ACHN (cell line): Measurements from ENCODE around the gene RALB.

Source experiments
- DNase-seq: peaks from one replicate; pipeline ENCODE4 v3.0.0-alpha.2; 2015
- in situ Hi-C: cut with HindIII; loops from 2 replicates; pipeline ENCODE4 v1.10.0; 2017; ENCODE audit warnings: low sequenced_read_pairs, low pct_ligation_motif_present, low pct_unique_long_range_greater_than_20kb

RALB gene

GRCh38 chr2:120238728-120239487, 13.7 kb upstream of the RALB start:
- in situ Hi-C loops = no loop called here
- DNase-seq = peak; percentile 95

GRCh38 chr2:120239488-120240287, 13.0 kb upstream of the RALB start:
- in situ Hi-C loops = no loop called here
- peak; percentile 86 for DNase-seq

DNA sequence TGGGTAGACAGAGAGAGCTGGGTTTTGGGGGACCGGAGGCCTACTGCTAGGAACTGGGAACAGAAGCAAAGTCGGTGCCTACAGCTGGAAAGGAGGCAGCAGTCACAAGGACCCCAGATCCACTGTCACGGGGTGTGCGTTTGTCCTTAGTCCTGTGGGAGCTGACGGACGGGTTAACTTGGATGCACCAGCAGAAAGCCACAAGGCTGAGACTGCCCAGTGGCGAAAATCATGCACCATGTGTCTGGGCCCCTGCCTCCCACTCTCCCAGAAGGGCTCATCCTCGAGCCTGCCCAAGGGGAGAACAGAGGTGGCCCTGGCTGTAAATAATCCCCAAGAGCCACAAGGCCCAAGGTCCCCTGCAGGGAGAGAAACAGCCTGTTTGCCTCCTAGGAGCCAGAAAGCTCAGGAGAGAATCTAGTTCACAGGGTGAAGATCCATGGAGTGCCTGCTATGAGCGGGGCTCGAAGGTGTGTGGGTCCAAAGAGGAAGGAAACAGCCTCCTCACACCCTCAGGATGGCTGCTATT, 11.7 kb upstream of the RALB start:
- in situ Hi-C loops = no loop called here
- no peak for DNase-seq

DNA sequence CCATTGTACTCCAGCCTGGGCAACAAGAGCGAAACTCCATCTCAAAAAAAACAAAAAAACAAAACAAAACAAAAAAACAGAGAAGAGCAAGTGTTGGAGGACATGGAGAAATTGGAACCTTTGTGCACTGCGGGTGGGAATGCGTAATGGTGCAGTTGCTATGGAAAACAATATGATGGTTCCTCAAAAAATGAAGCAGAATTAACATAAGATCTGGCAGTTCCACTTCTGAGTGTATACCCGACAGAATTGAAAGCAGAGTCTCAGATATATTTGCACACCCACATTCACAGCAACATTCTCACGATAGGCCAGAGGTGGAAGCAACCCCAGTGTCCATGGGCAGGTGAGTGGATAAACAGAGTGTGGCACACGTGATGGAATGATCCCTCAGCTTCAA, 11.0 kb upstream of the RALB start:
- in situ Hi-C loops = no loop called here
- no peak for DNase-seq

DNA sequence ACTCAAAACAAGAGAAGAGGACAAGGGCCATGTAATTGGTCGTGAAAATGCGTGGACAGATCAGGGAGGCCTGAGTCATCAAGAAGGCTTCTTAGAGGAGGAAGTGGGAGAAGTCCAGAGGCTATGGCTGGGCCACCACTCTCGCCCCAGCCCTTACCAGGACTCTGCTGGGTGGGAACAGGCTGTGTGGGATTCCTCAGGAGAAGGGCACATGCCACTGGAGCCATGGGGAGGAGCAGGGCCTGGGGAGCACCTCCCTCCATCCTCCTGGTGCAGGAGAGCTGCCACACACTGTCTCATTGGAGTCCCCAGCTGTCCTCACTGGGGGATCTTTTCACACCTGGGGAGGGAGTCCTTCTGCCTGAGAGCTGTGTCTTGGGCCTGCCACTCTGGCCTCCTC, 9.4 kb upstream of the RALB start:
- no peak for DNase-seq
- in situ Hi-C loops = no loop called here

DNA sequence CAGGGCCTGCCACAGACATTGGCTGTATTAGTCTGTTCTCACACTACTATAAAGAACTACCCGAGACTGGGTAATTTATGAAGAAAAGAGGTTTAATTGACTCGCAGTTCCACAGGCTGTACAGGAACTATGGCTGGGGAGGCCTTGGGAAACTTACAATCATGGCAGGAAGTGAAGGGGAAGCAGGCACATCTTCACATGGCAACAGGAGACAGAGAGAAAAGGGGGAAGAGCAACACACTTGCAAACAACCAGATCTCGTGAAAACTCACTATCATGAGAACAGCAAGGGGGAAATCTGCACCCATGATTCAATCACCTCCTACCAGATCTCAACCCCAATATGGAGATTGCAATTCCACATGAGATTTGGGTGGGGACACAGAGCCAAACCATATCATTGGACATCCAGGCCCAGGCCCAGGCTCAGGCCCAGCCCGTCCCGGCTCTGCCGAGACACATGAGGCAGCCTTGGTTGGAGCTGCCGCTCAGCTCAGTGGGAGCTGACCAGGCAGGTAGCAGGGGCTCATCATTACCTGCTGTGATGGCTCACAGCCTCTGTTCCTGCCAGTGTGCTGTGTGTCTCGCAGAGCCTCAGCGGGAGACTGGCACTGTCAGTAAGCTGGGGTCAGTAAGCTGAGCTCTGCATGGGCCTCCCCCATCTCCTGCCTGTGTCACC, 8.6 kb upstream of the RALB start:
- DNase-seq = no peak

GRCh38 chr2:120244656-120245519, 7.8 kb upstream of the RALB start:
- no peak for DNase-seq
- in situ Hi-C loops = no loop called here

More for the DNA sequence above, 8.6 kb upstream of the RALB start:
- in situ Hi-C loops = no loop called here

- in situ Hi-C loops = no loop called here
- DNase-seq = no peak
Measured at GRCh38 chr2:120245520-120246332, 6.9 kb upstream of the RALB start.

- no peak for DNase-seq
- in situ Hi-C loops = no loop called here
Measured at GRCh38 chr2:120246546-120247300, 5.9 kb upstream of the RALB start.

GRCh38 chr2:120247851-120248250, 4.8 kb upstream of the RALB start:
- in situ Hi-C loops = no loop called here
- no peak for DNase-seq

DNA sequence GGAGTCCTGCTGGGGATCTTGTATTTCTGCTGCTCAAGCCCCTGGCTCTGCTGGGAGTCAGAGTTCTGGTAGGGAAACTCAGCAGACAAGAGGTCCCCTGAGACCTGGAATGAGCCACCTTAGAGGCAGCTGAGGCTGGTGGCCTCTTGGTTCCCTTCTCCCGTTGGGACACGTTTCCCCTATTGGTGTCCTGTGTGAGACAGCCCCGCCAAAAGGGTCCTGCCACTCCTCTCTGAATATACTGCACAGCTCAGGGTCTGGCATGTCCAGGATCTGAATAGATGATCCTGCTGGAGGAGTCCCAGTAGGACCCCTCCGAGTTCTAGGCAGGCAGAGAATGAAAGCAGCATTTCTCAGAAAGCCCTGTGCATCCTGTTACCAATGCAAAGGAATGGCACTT, 2.0 kb upstream of the RALB start:
- in situ Hi-C loops = no loop called here
- DNase-seq = no peak

DNA sequence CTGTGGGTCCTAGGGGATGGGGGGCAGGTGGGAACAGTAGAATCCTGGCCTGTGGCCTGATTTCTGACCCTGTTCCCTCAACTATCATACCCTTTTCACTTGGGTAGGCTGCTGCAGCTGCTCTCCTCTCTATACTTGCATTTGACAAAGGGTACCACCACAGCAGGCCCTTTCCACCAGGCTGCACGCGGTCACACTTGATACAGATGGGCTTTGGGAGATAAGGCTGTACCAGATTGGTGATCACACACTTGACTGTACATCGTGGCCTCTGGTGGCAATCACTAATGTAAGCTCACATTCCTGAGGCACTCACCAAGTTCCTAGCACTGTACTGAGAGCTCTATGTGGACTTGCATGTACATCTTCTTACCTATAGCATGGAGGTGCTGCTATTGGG, 1.6 kb upstream of the RALB start:
- DNase-seq = no peak
- in situ Hi-C loops = no loop called here

GRCh38 chr2:120251880-120252224, 800 bp upstream of the RALB start:
- in situ Hi-C loops = no loop called here
- no peak for DNase-seq

- in situ Hi-C loops = no loop called here
- peak; percentile 84 for DNase-seq
Measured at GRCh38 chr2:120253021-120253882, 600 bp downstream of the RALB start.

DNA sequence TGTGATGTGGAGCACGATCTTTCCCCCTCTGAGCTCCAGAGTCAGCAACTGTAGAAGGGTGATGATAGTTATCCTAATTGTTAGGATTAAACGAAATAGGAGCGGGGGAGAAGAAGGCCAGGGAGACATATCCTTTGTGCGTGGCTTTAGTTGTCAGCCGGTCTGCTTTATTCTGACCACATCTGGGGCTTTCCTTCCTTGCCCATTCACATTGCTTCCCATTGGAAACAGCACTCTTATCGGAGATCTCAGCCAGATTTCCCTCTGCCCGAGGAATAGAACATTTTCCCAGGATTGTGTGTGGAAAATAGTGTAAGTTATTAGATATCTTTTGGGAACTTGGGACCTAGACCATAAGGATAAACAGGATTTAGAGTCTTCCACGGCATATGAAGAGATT, 1.5 kb downstream of the RALB start:
- in situ Hi-C loops = no loop called here

GRCh38 chr2:120255071-120255470, 2.4 kb downstream of the RALB start:
- in situ Hi-C loops = no loop called here
- DNase-seq = no peak

More for the DNA sequence above, 1.5 kb downstream of the RALB start:
- DNase-seq = no peak
